Ovary (tissue), 9 donors: ENCODE data around the gene PLLP. TPM values are rescaled to one million over a fixed set of nuclear protein-coding genes. Genes with fewer than 3 reads are reported as not detected.

Experiments used
- DNase-seq, 5 donors: peaks; one replicate each; pipeline ENCODE4 v3.0.0-alpha.2; 2019 to 2020
- H3K27ac ChIP-seq, 2 donors: fragments of 200-600 bp; one replicate each; pipeline versions ENCODE4 v1.5.1 to v1.8.0; 2019 to 2022
- H3K27me3 ChIP-seq: fragments of 200-600 bp; one replicate; pipeline ENCODE4 v1.8.0; 2022
- H3K36me3 ChIP-seq: fragments of 200-600 bp; sonication (generic); one replicate; pipeline ENCODE4 v1.5.1; 2019
- H3K4me1 ChIP-seq: one replicate; pipeline ENCODE4 v1.8.1; 2013; ENCODE audit warnings: mild to moderate bottlenecking, moderate library complexity; ENCODE audit not compliant: insufficient read depth
- H3K4me3 ChIP-seq: fragments of 200-600 bp; sonication (generic); one replicate; pipeline ENCODE4 v1.5.1; 2017
- H3K9me3 ChIP-seq, 2 donors: fragments of 200-600 bp in 1 of 2; sonication (generic) in 1 of 2; one replicate each; pipeline versions ENCODE4 v1.5.1 to v1.8.1; 2013 to 2019; ENCODE audit warnings: mild to moderate bottlenecking in 1 of 2, moderate library complexity in 1 of 2
- CTCF ChIP-seq, 3 donors: fragments of 450-650 bp in 2 of 3; fragments of 200-600 bp in 1 of 3; IDR thresholded peaks; one replicate each; pipeline versions ENCODE4 v1.5.1 to v1.8.0; 2016 to 2022; ENCODE audit warnings: antibody characterized with exemption in 3 of 3, mild to moderate bottlenecking in 1 of 3
- EP300 ChIP-seq: sonication (generic); formaldehyde crosslinking; IDR thresholded peaks from one replicate; pipeline ENCODE4 v1.6.1; 2017; ENCODE audit warnings: antibody characterized with exemption
- POLR2A ChIP-seq: fragments of 450-650 bp; IDR thresholded peaks from one replicate; pipeline ENCODE4 v1.6.1; 2017; ENCODE audit warnings: antibody characterized with exemption, mild to moderate bottlenecking, moderate library complexity
- WGBS, 3 donors: extraction: QIAGEN DNeasy Blood & Tissue Kit in 1 of 3; methylation state at CpG; one replicate each; pipeline versions ENCODE4 v1.1.5 to v1.1.7; 2013 to 2017; 5-methylcytosine and 5-hydroxymethylcytosine counted together
- intact Hi-C, 4 donors: fragments of 100-400 bp; cut with DNase I; formaldehyde crosslinking; loops; one replicate each; pipeline versions ENCODE4 v1.11.0 to v1.15.1; 2022 to 2023
- polyA plus RNA-seq, 2 donors: library from polyadenylated mRNA; stranded (reverse); fragments of 200-250 nt in 1 of 2; fragments of 350-450 nt in 1 of 2; fragmentation: Illumina TruSeq in 1 of 2; extraction: RNeasy Lipid Tissue Mini Kit (QIAGEN cat#74804) in 1 of 2; gene quantifications; one replicate each; pipeline ENCODE4 v1.2.3, GENCODE V29; 2013 to 2014
- total RNA-seq, 7 donors: library from RNA; depleted of rRNA in 2 of 7; stranded (reverse); fragments of >200 nt in 2 of 7; fragmentation: NEBNext Ultra II Directional in 3 of 7; extraction: Animal tissue kit (Norgen Biotek cat#: 25700) in 3 of 7; gene quantifications; one replicate each; pipeline versions ENCODE4 v1.1.0 to v1.2.4, GENCODE V29; 2016 to 2023
- donor health status: DM: no; HTN: no; CAD: no; lungs with moderate emphysema.
- donor health status: DM: no; HTN: no; CAD: no.
- donor health status: Bipolar disorder and iron deficiency.
- donor health status: DM: yes; HTN: yes; CAD: no.
- donor health status: DM: no; HTN: no; CAD: no.
- donor health status: DM: yes; HTN: yes; CAD: no.

The PLLP gene
- total and polyA plus RNA-seq, 9 donors, result 0.94 to 54.2 (median 4.0) TPM

- DNase-seq, result no peak
- WGBS, 3 donors, result 50 to 66% (median 55%) methylated on average over 5 of the region's 5 CpGs
Measured at GRCh38 chr16:57308041-57308440, 23.6 kb upstream of the PLLP start.

GRCh38 chr16:57307365-57307764 lies 22.9 kb upstream of the PLLP start:
- Histone ChIP-seq H3K4me3 (no peak overlapping the region), H3K27ac (no peak overlapping the region), H3K4me1 (no peaks in the 10 kb centered on the region), H3K9me3 (no peaks in the 10 kb centered on the region), H3K27me3 (no peaks in the 10 kb centered on the region), H3K36me3 (no peaks in the 10 kb centered on the region)
- intact Hi-C loops, result loop anchor here (5.0 to 10.0 kb wide), 3 partner anchors 207 to 703 kb away; partner anchors contain the start of gene MT2A (in 1 of the 4)
- TF ChIP-seq EP300 (no peak), CTCF (IDR thresholded peaks at IDR 0.05) (no peak), POLR2A (no peak)
- DNase-seq, result no peak
- WGBS, 3 donors, result 67 to 76% (median 67%) methylated on average over 5 of the region's 5 CpGs

More at GRCh38 chr16:57308041-57308440, 23.6 kb upstream of the PLLP start:
- no peak for TF ChIP-seq EP300
- TF ChIP-seq CTCF (IDR thresholded peaks at IDR 0.05), result no peak
- TF ChIP-seq POLR2A, result no peak
- Histone ChIP-seq H3K36me3 (no peaks in the 10 kb centered on the region), H3K9me3 (no peaks in the 10 kb centered on the region), H3K27me3 (no peaks in the 10 kb centered on the region), H3K27ac (no peak overlapping the region), H3K4me1 (no peaks in the 10 kb centered on the region), H3K4me3 (no peak overlapping the region)
- intact Hi-C loops, result loop anchor here (5.0 to 10.0 kb wide), 3 partner anchors 207 to 703 kb away; partner anchors contain the start of gene MT2A (in 1 of the 4)

GRCh38 chr16:57306676-57307341 lies 22.3 kb upstream of the PLLP start:
- intact Hi-C loops, result loop anchor here (5.0 to 10.0 kb wide), 3 partner anchors 208 to 702 kb away; partner anchors contain the start of gene MT2A (in 1 of the 4)
- Histone ChIP-seq H3K36me3 (no peaks in the 10 kb centered on the region), H3K27ac (no peak overlapping the region), H3K27me3 (no peaks in the 10 kb centered on the region), H3K4me1 (no peaks in the 10 kb centered on the region), H3K4me3 (no peak overlapping the region), H3K9me3 (no peaks in the 10 kb centered on the region)
- 49 to 69% (median 55%) methylated on average over 14 of the region's 14 CpGs for WGBS, 3 donors
- TF ChIP-seq CTCF (IDR thresholded peaks at IDR 0.05) (no peak), POLR2A (no peak), EP300 (no peak)
- no peak for DNase-seq

- Histone ChIP-seq H3K4me1 (no peaks in the 10 kb centered on the region), H3K27me3 (no peaks in the 10 kb centered on the region), H3K36me3 (no peaks in the 10 kb centered on the region), H3K4me3 (no peak overlapping the region), H3K27ac (no peak overlapping the region), H3K9me3 (no peaks in the 10 kb centered on the region)
- intact Hi-C loops, result loop anchor here (5.0 to 10.0 kb wide), 3 partner anchors 210 to 700 kb away; partner anchors contain the start of gene MT2A (in 1 of the 4)
- 51 to 53% (median 52%) methylated on average over 8 of the region's 8 CpGs for WGBS, 3 donors
- DNase-seq, result peak in 1 of 5 donors; percentile 25
- no peak for TF ChIP-seq POLR2A
- TF ChIP-seq CTCF (IDR thresholded peaks at IDR 0.05), result no peak
- no peak for TF ChIP-seq EP300
Measured at GRCh38 chr16:57305159-57305811, 20.8 kb upstream of the PLLP start.
